Measurements from ENCODE around the gene SLA2.
"Not testable (repeated sequence)": the region's sequence is repeated elsewhere in the genome, so short reads cannot be mapped to it uniquely, and the experiment has no call there.

The SLA2 gene, protein sequence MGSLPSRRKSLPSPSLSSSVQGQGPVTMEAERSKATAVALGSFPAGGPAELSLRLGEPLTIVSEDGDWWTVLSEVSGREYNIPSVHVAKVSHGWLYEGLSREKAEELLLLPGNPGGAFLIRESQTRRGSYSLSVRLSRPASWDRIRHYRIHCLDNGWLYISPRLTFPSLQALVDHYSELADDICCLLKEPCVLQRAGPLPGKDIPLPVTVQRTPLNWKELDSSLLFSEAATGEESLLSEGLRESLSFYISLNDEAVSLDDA

GRCh38 chr20:36645998-36646397 lies at the start of gene SLA2:
SLA2 (minus strand) TSS chr20:36646196; CDS start chr20:36641335, 4,861 bp downstream.
- Histone ChIP-seq H3K9me3 (no peaks in the 10 kb centered on the region), H3K36me3 (no peaks in the 10 kb centered on the region), H3K4me3 (ENCODE audit: low read depth in 1 of 2, low read length in 1 of 2) (peak within 1 kb of the TSS; percentile 16 to 26), H3K4me1 (ENCODE audit: control insufficient read depth in 1 of 2, insufficient read depth in 1 of 2, low read depth in 1 of 2, low read length in 1 of 2) (peaks cover 12 to 13% of the 10 kb centered on the region in 2 experiments), H3K27me3 (no peaks in the 10 kb centered on the region), H3K27ac (peak within 1 kb of the TSS; percentile 72)
- TF ChIP-seq CTCF (IDR thresholded peaks at IDR 0.05), result no peak

DNA sequence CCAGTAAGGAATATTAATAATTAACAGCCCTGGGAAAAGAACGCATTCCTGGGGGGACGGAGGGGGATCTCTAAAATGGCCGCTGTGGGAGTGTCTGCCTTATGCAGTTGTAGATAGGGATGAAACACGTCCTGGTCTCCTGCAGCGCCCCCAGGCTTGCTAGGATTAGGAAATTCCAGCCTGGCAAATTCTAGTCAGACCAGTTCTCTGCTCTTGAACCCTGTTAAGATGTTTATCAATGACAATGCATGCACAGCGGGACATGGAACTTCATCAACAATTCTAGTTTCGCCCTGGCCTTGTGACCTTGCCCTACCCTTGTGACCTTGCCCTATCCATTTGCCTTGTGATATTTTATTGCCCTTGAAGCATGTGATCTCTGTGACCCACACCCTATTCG lies 49.5 kb upstream of the SLA2 start:
- not testable (repeated sequence) for H3K27me3 ChIP-seq; H3K4me3 ChIP-seq (ENCODE audit: low read depth in 1 of 2, low read length in 1 of 2); H3K36me3 ChIP-seq; H3K27ac ChIP-seq; H3K4me1 ChIP-seq (ENCODE audit: control insufficient read depth in 1 of 2, insufficient read depth in 1 of 2, low read depth in 1 of 2, low read length in 1 of 2); H3K9me3 ChIP-seq

DNA sequence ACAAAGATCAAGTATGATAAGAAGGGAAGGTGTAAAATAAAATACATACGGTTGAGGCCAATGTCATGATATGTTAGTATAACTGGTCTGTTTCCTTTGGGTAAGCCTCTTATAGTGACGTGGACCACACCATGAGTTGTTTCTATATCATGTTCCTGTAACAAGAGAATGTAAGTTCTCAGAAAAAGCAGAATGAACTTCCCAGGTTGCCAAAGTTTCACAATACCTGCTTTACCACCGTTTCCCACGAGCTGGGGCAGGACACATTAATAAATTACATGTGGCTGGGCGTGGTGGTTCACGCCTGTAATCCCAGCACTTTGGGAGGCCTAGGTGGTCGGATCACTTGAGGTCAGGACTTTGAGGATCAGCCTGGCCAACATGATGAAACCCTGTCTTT lies 42.6 kb upstream of the SLA2 start:
- no peak overlapping the region for H3K4me3 ChIP-seq (ENCODE audit: low read depth in 1 of 2, low read length in 1 of 2)
- H3K9me3 ChIP-seq, result no peaks in the 10 kb centered on the region
- H3K4me1 ChIP-seq (ENCODE audit: control insufficient read depth in 1 of 2, insufficient read depth in 1 of 2, low read depth in 1 of 2, low read length in 1 of 2), result no peaks in the 10 kb centered on the region
- H3K27me3 ChIP-seq, result no peaks in the 10 kb centered on the region
- no peak for TF ChIP-seq CTCF (IDR thresholded peaks at IDR 0.05)
- H3K27ac ChIP-seq, result no peak overlapping the region
- peaks cover 18% of the 10 kb centered on the region for H3K36me3 ChIP-seq

DNA sequence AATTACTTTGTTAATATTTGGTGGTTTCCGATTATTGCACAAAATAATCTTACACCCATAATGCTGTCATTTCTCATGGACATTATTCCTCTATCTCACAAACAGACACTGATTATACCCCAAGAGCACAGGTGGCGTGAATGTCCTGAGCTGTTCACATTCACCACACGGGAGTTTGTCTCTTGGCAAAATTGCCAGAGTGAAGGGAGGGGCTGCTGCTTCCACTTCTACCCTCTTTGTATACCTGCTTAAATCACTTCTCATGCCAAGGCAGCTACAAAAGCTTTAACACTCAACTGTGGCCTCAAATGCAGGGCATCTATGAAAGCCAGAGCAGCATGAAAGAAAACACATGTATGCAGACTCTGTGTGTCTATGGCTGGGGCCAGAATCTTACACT lies 41.9 kb upstream of the SLA2 start:
- H3K9me3 ChIP-seq, result no peaks in the 10 kb centered on the region
- H3K27me3 ChIP-seq, result no peaks in the 10 kb centered on the region
- H3K4me3 ChIP-seq (ENCODE audit: low read depth in 1 of 2, low read length in 1 of 2), result no peak overlapping the region
- peaks cover 19% of the 10 kb centered on the region for H3K36me3 ChIP-seq
- H3K27ac ChIP-seq, result no peak overlapping the region
- no peak for TF ChIP-seq CTCF (IDR thresholded peaks at IDR 0.05)
- H3K4me1 ChIP-seq (ENCODE audit: control insufficient read depth in 1 of 2, insufficient read depth in 1 of 2, low read depth in 1 of 2, low read length in 1 of 2), result no peaks in the 10 kb centered on the region

DNA sequence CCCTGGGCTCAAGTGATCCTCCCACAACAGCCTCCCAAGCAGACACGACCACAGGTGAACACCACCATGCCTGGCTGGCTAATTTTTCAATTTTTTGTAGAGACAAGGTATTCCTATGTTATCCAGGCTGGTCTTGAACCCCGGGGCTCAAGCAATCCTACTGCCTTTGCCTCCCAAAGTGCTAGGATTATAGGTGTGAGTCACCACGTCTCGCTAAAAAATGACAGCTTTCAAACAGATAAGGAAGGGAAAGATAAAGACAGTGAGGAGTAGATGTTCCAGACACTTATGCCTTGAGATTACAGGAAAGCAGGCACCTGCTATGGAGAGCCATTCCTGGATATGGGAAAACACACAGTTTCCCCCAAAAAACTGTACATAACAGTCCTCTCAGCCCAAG lies 40.9 kb upstream of the SLA2 start:
- H3K9me3 ChIP-seq, result no peaks in the 10 kb centered on the region
- H3K27me3 ChIP-seq, result no peaks in the 10 kb centered on the region
- TF ChIP-seq CTCF (IDR thresholded peaks at IDR 0.05), result no peak
- H3K36me3 ChIP-seq, result peaks cover 22% of the 10 kb centered on the region
- no peaks in the 10 kb centered on the region for H3K4me1 ChIP-seq (ENCODE audit: control insufficient read depth in 1 of 2, insufficient read depth in 1 of 2, low read depth in 1 of 2, low read length in 1 of 2)
- no peak overlapping the region for H3K4me3 ChIP-seq (ENCODE audit: low read depth in 1 of 2, low read length in 1 of 2)
- H3K27ac ChIP-seq, result no peak overlapping the region

DNA sequence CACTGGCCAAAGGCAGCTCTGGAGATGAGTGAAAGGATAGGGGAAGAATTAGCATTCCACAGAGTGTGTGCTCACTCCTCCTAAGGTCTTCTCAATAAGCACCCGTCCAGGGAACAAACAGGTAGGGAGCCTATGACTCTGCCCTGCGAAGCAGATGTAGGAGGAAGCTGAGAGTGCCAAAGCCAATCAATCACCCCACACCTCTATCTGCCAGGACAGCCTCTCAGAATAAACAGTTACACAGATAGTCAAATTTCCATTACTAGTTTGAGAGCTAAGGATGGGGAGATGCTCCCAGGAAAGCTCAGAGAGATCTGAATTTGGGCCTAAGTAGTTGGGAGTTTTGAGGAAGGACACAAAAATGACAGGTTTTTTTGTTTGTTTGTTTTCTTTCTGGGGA lies 40.5 kb upstream of the SLA2 start:
- Histone ChIP-seq H3K9me3 (no peaks in the 10 kb centered on the region), H3K4me1 (ENCODE audit: control insufficient read depth in 1 of 2, insufficient read depth in 1 of 2, low read depth in 1 of 2, low read length in 1 of 2) (no peaks in the 10 kb centered on the region), H3K4me3 (ENCODE audit: low read depth in 1 of 2, low read length in 1 of 2) (no peak overlapping the region), H3K27ac (no peak overlapping the region), H3K27me3 (no peaks in the 10 kb centered on the region), H3K36me3 (peaks cover 22% of the 10 kb centered on the region)
- TF ChIP-seq CTCF (IDR thresholded peaks at IDR 0.05), result no peak

Measured in neutrophil (primary cell).